Stimulated activated CD4-positive, alpha-beta T cell treated with anti-CD3 and anti-CD28 coated beads, Interleukin-12 subunit alpha, Interleukin-12 subunit beta, amount 100 ng/mL, for 48 hours (primary cell): ENCODE measurements around the gene STARD3NL.
"Not testable (repeated sequence)": the region's sequence is repeated elsewhere in the genome, so short reads cannot be mapped to it uniquely, and the experiment has no call there.

ENCODE experiments used
- DNase-seq, 3 donors: peaks; one replicate each; pipeline ENCODE4 v3.0.0-alpha.2; 2020; ENCODE audit warnings: low read depth in 2 of 3, low spot score in 1 of 3

Gene STARD3NL

DNA sequence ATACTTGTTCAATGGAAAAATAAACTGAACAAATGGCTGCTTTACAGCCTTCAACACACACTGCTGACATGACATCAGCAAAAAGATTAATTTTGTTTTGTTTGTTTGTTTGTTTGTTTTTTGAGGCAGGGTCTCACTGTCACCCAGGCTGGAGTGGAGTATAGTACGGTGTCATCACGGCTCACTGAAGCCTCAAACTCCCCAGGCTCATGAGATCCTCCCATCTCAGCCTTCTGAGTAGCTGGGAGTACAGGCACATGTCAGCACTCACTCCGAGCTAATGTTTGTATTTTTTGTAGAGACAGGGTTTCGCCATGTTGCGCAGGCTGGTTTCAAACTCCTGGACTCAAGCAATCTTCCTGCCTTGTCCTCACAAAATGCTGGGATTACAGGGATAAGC is 84.5 kb downstream of the STARD3NL start:
- DNase-seq, result no peak

DNA sequence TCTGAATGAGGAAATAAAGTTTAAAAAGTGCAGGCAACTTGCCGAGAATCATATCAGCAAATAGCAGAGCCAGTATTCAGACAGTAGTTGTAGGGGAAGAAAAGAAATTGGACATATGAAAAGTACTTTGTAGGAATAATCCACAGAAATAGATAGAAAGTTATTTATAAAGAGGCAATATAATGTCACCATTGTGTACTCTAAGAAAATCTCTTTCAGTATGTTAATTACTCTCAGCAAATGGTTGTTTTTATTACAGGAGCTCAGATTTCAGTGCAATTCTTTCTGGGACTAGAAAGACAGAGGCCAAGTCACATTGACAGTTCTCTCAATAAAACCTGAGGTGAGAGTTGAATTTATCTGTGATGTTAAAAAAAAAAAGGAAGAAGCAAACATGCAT is 85.2 kb downstream of the STARD3NL start:
- not testable (repeated sequence) for DNase-seq

DNA sequence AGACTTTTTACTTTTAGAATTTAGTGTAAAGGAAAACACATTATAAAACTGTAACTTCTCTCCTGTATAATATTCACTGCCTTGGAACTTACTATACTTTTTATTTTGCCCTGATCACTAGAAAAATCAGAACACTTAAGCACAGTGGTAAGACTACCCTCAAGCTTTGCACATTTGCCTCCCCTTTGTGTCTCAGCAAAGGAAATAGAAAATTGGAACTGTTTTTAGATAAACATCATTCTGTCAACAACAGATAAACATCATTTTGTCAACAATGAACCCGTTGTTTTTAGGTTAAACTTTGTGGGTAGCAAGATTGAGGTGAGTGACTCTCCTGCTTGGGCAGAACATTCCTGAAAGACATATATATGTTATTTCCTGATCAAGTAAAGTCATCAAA is 86.6 kb downstream of the STARD3NL start:
- not testable (repeated sequence) for DNase-seq

DNA sequence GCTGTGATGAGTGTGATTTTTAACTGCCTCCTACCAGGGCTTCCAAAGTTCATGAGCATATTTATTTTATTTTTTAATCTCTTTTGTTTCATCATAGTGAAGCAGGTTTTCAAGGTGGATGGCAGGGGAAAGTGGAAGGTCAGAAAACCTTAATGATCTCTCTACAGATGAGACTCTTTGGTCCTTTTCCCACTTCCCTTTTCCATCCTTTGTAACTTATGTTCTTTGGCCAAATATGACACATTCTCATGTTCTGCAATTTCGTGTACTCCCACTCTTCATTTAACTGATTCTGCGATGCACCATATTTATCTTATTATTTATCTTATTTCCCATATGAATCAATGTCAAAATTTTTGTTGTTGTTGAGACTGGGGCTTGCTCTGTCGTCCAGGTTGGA is 87.9 kb downstream of the STARD3NL start:
- DNase-seq, result not testable (repeated sequence)

DNA sequence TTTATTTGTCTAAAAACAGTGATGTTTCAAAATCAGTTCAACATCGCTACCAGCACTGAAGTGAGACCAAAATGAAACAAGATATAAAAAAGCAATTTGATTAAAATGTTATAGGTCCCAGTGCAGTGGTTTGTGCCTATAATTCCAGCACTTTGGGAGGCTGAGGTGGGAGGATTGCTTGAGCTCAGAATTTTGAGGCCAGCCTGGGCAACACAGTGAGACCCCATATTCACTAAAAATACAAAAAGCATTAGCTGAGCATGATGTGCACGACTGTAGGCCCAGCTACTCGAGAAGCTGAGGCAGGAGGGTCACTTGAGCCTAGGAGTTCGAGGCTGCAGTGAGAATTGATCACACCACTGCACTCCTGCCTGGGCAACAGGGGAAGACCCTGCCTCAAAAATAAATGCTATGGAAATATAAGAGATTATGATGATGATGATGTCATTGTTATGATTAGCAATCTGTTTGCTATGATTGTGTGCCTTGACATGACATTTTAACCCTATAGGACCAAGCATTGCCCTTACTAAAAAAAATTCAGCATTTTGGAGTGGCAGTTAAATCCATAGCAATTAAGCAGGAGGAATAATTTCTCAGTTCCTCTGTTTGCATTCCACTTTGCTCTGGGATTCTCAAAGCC is 91.8 kb downstream of the STARD3NL start:
- DNase-seq, result not testable (repeated sequence)

DNA sequence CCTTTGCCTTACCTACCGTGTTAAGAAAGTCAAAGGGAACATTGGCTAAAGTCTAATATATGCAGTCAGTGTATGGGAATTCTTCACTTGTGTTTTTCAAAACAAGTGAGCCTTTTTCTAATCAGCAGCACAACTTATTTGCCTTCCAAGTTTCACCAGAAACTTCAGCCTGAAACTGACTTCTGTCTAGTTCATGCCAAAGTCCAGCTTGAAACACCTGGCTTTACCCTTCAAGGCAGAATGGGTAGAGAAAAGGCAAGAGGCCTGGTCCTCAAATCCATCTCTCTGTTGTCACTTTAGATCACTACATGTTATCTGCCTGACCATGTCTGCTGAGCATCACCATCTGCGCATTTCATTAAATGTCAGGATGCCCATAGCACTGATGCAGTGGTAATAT is 92.4 kb downstream of the STARD3NL start:
- DNase-seq, result not testable (repeated sequence)

DNA sequence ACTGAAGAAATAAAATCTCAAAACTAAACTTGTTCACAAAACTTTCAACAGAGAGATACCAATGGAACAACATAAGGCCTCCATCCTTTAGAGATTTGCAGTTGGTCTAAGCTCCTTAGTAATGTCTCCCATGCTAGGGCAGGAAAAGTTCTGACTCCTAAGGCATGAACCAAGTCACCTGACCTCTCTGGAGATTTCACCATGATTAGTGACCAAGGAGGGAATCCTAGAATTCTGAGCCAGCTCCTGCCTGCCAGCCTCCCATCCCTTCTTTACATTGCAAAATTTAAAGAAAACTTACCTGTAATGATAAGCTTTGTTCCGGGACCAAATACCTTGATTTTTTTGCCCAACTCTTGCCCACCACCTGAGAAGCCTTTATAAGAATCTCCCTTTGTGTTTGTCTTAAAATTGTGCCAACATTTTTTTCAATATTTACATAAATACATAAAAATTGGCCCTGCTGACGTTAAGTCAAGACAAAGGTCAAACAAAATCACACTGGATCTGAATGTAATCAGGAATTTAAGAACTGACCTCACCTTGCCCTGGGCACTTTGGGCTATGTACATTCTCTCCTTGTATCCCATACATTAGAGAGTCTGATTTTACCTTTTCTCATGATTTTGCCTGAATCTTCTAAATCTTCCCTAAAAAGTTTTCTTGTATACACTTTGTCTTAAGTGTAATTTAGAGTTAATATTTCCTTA is 95.4 kb downstream of the STARD3NL start, which contains the start of gene TARP:
Gene TARP, minus strand, starts transcription at position 351 of the 710 bp plus-strand sequence.
- no peak for DNase-seq

DNA sequence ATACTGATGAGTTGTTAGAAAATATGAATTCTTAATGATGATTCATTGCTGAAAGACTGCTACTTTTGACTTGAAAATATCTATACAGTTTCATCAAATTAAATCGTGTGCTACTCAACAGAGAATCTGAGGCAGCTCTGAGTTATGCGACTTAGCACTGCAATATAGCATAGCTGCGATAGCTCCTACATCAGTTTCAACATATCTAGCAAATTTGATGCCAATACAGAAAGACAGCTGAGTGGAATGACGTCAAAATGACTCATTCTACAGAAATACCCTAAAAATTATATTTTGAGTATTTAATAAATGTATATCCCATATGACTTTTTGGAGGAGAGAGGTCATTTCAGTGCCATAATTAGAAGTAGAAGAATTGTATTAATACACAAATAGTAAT is 96.4 kb downstream of the STARD3NL start:
- DNase-seq, result no peak

DNA sequence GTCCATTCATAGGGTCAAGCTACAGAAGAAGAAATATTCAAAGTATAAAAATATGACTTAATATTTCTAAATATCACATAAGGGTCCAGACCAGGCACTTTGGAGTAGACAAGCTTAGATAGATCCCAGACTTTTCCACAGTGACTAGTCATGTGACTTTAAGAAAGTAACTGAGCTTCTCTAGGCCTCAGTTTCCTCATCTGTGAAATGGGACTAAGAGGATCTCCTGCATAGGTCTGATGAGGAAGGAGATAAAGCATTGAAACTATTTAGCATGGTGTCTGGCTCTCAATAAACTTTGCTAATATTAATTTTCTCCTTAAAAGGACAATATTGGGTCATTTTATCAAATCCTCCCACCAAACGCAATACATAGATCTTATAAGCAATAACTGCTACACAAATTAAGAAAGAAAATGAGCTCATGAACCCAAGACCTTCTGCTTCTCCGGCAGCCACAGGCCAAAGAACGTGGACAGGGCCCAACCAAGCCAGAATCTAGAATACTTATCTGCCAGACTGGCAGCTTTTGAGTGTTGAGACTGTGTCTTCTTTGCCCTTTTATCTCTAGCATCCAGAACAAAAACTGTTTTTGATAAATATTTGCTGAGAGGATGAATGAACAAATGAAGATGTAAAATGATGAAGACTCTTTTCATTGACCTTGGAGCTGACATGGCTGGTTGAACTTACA is 97.0 kb downstream of the STARD3NL start:
- no peak for DNase-seq

DNA sequence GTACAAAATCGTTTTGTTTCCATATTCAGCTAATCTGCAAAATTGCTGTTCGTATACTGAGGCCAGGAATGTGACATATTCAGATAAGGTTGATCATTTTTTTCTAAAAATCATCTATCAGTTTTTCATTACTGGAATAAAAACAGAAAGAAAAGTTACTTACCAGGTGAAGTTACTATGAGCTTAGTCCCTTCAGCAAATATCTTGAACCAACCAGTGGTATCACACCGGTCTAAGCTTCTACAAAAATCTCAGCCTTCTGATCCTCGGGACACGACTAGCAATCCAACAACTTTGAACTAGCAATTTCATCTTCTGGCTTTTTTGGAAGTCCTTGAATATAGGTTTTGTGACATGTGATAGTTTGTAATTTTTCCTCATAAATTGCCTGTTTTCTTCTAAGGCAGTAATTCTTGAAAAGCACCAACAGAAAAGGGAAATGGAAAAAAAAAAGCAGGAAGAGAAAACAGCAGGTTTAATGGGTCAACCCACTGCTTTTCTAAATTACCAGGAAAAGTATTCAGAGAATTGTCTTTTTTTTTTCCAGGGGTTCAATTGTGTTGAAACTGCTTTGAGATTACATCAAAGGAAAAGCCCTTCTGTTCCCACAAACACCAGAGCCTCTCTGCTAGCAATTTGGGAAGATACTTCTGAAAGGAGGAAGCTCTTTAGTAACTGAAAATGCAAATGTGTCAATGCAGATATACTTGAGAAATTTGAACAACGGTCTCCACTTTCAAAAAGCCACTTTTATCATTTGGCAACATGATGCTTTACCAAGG is 98.2 kb downstream of the STARD3NL start:
- DNase-seq, result no peak

DNA sequence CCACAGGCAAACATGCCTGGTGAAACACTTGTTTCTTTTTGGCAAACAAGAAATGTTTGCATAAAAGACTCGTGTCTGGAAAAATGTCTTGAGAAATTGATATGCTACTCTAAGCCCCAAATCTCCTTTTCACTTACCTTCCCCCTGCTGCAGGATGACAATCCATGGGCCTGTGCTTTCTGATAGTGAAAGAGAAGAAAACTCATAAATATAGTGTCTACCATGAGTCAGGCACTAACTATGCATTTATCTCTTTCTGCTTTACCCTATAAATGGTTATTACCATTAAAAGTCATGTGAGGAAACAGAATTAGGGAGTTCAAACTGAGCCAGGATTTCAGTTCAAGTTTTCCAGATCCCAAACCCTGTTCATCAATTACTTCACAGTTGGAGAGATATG is 102.0 kb downstream of the STARD3NL start:
- no peak for DNase-seq
